ENCODE data around the gene CRYBG1.

Gene CRYBG1

DNA sequence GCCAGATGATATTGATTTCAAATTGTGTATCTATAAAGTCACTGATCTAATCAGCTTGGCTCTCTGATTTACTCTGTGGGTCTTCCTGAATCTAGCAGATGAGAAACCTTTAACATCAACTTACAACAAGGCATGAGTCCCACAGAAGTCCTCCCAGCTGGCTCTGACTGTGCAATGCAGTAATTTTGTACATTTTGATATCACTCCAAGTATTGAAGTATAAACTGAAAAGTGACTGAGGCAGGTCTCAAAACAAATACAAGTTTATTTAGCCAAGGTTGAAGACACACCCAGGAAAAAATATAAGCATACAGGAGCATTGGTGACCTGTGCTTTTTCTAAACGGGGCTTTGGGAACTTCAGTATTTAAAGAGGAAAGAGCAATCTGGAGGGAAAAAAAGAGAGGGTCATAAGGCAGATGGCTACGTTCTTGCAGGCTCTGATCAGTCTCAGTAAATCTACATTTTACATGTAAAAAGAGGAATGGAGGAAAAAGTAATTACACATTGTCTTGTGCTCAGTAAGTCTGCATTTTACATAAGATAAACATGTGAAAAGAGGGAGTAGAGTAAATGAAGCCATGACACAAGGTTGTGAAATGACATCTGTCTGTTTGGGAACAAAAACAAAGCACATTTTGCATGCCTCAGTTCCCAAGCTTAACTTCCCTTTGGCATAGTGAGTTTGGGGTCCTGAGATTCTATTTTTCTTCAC is 59.5 kb downstream of the CRYBG1 start:
- no peak for DNase-seq (ENCODE audit: low read depth)

DNA sequence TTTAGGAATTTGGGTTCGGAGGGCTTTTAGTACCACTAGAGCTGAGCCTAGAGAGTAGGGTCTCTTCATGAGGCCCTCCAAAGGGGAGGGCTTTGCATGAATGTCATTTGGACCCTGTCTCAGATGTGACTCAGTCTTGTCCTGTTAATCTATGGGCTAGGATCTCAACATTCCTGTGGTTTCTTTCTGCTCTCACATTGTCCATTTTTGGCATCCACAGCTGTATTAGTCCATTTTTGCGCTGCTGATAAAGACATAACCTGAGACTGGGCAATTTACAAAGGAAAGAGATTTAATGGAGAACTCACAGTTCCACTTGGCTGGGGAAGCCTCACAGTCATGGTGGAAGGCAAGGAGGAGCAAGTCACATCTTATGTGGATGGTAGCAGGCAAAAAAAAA is 61.0 kb downstream of the CRYBG1 start:
- DNase-seq (ENCODE audit: low read depth): no peak

DNA sequence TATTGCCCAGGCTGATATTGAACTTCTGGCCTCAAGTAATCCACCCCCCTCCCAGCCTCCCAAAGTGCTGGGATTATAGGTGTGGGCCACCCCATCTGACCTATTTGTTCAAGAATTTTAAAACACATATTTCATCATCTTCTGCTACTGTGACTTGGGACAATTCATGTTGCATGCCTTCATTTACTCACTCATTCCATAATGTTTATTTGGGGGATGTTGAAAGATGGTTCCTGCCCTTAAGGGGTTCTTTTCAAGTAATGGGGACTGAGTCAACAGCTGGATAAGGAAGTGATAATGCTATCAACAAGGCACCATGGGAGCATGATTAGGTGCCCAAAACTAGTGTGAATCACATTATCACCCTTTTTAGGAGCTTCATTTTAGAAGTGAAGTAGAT is 62.0 kb downstream of the CRYBG1 start:
- no peak for DNase-seq (ENCODE audit: low read depth)

DNA sequence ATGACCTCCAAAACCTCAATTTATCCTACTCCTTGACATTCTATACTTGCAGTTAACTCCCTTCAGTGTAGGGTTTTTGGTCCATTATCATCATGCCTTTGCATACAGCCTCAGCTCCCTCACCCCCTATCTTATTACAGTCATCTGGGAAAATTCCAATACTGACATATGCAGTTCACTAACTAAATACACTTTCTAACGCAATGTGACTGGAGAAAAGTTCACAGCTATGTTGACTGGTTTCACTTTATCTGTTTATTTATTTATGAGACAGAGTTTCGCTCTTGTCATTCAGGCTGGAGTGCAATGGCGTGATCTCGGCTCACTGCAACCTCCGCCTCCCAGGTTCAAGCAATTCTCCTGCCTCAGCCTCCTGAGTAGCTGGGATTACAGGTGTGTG is 64.9 kb downstream of the CRYBG1 start:
- DNase-seq (ENCODE audit: low read depth): no peak

DNA sequence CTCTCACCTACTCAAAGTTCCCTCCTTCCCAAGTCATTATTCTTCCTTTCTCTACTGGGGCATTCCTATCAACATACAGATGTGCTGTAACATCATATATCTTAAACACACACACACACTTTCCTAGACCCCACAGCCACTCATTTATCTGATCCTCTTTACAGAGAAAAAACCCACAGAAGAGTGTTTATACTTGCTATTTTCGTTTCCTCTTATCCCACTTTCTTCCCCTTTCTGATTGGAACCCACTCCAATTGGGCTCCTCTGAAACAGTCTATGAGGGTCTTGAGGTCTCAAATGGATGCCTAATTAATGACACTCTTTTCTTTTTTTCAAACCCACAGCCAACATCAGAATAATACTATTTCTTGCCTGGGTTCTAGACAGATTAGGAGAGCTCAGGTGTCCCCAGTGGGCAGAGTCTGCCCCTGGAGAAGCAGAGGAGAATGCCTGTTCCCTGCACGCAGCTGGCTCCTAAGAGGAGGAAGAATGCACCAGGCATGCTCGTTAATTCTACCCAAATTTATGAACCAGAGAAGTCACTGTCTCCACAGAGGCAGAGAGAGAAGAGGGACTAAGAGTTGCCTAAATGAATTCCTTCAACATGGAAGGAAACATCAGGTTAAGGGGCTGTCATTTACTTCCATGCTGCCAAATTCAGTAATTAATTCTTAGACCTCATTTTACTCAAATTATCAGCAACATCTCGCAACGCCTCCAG is 65.9 kb downstream of the CRYBG1 start:
- DNase-seq (ENCODE audit: low read depth): no peak

DNA sequence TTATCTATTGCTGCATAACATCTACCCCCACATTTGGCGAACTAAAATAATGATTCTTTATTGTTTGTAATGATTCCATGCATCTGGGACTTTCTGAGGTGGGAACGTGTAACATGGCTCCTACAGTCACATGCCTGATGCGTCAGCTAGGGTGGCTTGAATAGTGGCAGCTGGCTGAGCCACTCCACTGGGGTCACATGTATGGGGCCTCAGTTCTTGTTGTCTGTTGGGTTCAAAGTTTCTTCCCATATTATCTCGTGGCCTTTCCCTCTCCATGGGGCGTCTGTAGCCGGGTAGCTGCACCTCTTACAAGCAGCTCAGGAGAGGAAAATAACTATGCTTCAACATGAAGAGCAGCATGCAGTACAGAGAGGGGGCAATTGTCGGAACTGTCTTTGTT is 69.9 kb downstream of the CRYBG1 start:
- no peak for DNase-seq (ENCODE audit: low read depth)

DNA sequence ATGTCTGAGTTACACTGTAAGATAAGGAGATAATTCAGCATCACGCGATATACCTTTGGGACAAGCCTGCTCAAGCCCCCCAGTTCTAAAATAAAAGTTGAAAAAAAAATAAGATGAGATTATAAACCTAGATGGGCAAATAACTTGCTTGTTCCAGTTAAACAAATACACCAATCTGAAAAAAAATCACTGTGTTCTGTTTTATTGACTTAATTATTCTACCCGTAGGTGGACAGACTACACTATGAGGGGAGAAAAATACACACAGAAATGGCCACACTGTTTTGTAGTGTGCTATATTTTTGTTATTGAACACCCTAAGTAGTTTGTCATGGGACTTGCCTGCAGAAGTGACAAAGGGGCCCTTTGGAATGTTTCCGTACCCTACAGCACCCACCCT is 70.9 kb downstream of the CRYBG1 start:
- DNase-seq (ENCODE audit: low read depth): no peak

DNA sequence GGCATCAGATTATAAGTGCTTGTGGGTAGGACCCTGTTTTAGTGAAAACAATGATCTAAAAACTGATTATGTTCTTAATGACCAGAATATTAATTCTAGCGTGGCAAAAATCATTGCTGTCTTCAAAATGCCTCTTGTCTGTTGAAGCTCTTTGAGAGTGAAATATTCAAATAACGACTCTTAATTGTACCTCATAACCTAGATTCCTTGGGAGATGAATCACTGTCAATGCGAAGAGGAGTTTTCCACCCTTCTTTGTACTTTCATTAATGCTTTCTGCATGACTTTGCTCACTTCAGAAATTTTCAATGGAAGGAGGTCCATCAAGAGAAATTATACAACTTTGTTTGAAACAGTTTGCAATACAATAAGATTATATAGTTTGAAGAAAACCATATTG is 71.5 kb downstream of the CRYBG1 start:
- no peak for DNase-seq (ENCODE audit: low read depth)

DNA sequence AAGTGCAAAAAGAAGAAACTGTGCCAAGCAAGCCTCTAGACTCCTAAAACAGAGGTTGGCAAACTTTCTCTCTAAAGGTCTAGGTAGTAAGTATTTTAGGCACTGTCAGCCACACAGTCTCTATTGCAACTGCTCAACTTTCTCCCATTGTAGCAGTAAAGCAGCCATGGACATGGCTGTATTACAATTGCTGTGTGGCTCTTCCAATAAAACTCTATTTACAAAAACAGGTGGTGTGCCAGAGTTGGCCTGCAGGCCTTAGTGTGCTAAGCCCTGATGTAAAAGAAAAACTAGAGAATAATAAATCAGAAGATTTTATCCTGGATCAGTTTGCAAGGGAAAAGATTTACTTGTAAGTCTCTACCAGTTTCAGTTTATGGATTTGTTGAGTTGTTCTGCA is 74.0 kb downstream of the CRYBG1 start:
- no peak for DNase-seq (ENCODE audit: low read depth)

DNA sequence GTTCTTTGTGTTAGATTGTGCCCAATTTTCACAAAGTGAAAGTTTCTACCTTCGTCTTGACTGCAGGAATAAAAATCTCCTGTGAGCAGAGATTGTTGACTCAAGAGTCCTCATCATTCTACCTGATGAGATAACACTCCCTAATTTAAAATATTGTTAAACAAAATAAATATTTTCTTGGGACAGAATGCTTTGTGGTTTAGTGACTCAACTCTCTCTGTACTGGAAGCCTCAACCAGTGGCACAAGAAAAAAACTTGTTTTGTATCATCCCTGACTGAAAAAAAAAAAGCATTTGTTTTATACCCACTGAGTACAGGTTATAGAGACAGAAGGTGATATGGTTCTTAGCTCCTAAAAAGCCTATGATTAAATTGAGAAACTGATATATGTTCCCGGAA is 78.9 kb downstream of the CRYBG1 start:
- no peak for DNase-seq (ENCODE audit: low read depth)

DNA sequence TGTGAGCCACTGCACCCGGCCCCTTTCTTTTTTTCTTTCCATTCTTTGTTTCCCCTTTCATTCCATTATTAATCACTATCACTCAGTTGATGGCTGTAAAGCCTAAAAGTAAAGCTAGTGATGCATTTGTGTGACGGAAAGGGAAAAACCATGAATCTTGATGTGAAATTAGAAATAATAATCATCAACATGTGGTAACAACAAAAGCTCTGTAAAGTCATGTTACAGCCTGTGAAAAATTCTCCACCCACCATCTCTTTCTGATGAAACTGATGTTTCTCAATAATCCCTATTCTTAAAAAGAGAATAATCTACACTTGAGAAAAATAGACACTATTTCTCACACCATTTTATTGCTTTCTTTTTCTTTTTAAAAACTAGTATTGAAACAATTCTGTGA is 80.0 kb downstream of the CRYBG1 start:
- DNase-seq (ENCODE audit: low read depth): no peak

DNA sequence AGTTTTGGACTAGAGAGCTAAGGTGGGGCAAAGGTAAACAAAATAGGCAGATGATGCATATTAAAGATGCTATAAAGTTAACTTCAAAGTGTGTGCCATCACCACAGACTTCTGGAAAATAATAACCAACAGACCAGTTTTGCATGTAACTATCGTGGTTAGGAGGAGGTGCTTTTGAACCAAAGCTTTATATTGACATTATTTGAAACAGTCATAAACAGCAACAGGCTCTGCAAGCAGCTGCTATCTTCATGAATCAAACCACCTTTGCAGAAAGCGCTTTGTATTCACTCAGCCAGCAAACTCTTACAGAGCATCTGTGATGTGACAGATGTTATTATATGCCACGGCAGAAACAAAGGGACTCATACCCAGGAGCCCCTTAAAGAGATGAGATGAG is 81.9 kb downstream of the CRYBG1 start:
- DNase-seq (ENCODE audit: low read depth): no peak

DNA sequence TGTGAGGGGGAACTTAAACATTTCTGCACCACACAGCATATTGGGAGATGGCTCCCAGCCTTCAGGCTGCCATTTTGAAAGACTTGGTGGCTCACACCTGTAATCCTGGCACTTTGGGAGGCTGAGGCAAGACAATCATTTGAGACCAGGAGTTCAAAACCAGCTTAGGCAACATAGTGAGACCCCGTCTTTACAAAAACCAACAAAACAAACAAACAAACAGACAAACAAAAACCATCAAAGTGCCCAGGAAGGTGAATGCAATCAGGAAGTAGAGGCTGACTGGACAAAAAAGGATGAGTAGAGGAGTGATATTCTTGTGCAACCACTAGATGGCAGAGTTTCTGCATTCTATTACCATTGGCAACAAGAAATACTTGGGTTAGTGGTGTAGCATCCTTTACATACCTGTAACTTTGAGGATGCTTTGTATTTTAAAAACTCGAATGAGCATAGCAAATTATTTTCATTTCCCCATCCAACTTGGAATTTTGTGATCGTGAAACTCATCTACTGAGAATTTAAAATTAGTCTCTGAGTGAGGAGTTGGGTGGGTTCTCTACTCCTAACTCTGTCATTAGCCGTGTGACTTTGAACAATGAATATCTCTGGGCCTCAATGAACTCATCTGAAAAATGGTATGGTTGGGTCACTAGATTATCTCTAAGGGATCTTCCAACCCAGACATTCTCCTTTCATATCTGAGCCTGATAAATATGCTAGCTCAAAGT is 84.4 kb downstream of the CRYBG1 start:
- no peak for DNase-seq (ENCODE audit: low read depth)

DNA sequence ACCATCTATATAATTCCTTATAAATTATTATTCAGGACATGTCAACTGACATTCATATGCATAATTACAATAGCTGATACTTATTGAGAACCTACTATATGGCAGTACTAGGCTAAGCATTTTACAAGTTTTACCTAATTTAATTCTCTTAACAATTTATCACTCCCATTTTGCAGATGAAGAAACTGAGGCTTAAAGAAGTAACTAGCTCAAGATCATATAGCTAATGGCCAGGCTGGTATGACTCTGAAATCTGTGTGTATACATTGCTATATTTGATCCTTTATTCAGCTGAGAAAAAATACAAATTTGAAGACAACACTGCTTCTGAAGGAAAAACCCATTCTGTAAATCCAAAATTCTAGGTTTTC is 85.0 kb downstream of the CRYBG1 start:
- no peak for DNase-seq (ENCODE audit: low read depth)

DNA sequence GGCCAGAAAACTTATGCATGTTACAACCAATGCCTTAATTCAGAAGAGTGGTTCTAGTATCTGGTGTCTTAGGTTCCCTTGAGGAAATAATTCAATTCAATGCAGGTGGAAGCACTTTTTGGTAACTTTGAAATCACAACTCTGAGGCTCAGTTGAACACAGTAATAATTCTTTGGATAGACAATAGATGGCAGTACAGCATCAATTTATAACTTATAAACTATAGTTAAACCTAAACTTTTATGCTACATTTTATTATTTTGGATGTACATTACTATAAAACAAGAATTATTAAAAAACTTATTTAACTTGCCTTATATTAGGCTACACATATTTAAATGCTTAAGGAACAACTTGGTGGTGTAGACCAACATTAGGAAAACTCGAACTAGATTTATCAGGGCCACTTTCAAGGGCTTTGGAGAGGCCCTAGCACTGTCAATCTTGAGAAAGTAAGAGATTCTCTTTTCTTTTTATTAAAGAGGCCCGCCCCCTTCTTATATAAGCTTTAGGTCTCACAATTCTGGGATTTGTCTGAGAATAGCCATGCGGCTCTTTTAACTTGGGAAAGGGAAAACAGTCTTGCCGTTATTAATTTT is 85.9 kb downstream of the CRYBG1 start:
- no peak for DNase-seq (ENCODE audit: low read depth)

DNA sequence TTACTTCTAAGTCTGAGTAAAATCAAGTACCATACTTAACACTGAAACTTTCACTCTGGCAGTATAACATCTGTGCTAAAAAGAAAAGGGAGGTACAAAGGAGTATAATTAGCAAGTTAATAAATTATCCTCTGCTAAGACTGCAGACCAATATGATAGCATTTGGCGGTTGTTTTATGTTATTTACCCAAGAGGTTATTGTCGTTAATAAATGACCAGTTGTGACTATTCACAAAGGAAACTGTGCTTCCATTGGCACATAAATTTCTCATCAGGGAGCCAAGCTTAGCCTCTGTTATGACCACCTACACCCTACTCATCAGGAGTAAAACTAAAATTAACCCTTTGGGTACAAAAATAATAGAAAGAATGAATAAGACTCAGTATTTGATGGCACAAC is 86.5 kb downstream of the CRYBG1 start:
- DNase-seq (ENCODE audit: low read depth): no peak

DNA sequence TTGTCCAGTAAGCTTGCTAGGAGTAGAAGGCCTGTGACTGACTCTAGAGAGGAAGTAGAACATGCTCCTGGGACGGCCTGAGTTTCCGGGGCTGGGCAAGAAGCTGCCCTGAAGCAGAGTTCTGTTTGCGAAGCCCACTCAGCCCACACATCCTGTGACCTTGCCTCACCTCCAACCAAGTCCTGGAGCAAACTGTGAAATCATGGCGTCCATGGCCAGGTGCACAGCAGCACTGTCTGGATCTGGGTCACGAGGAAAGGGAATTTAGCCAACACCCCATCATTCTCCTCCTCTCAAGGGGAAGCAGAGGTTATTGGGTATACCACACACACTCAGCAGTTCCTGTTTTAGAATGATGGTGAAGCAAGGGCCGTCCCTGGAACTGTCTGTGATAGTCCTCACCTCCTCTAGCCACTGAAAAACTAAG is 87.5 kb downstream of the CRYBG1 start:
- no peak for DNase-seq (ENCODE audit: low read depth)

DNA sequence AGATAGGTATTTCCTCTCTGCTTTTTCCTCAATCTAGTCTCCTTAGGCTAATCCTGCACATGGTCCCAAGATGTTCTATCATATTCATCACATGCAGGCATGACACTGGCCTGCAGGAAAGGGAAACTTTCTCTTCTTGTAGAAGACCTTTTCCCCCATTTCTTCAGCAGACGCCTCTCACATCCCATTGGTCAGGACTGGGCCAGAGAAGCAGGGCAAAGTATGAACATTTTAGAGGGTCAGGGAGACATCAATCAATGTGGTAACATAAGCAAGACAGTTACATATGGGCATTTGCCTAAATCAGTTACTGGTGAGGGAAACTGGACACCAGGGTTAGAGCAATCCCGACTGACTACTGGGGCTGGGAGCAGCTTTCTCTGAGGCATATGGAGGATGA is 90.1 kb downstream of the CRYBG1 start:
- DNase-seq (ENCODE audit: low read depth): no peak

DNA sequence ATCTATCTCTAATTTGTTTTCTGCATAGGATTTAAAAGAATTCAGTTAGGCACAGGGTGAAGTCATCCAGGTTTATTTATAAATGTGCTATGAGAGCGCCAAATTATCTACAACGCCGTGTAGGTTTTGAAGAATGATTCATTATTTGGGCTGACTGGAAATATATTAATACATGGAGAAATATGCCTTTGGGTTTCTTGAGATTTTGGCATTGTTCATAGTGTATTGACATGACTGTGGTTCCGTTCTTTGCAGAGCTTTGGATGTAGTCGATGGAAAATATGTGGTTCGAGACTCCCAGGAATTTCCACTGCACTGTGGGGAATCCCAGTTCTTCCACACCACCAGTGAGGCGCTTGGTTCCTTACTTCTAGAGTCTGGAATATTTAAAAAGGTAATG is 90.9 kb downstream of the CRYBG1 start:
- no peak for DNase-seq (ENCODE audit: low read depth)

DNA sequence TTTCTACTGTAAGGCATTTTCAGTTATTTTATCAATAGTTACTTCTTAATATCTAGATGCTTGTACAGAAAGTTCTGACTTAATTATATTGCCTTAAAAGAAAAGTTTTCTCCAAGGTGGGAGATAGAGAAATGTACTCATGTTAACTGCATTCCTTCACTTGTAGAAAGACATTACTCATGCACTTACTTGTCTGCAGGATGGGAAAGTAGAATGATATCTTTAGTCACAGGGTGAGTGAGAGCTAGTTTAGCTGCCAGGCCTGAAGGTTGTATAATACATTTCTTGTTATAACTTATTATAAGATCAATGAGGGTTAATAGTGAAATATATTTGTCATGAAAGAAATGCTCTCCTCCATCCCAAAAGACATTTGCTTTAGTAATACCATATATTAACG is 92.1 kb downstream of the CRYBG1 start:
- no peak for DNase-seq (ENCODE audit: low read depth)

DNA sequence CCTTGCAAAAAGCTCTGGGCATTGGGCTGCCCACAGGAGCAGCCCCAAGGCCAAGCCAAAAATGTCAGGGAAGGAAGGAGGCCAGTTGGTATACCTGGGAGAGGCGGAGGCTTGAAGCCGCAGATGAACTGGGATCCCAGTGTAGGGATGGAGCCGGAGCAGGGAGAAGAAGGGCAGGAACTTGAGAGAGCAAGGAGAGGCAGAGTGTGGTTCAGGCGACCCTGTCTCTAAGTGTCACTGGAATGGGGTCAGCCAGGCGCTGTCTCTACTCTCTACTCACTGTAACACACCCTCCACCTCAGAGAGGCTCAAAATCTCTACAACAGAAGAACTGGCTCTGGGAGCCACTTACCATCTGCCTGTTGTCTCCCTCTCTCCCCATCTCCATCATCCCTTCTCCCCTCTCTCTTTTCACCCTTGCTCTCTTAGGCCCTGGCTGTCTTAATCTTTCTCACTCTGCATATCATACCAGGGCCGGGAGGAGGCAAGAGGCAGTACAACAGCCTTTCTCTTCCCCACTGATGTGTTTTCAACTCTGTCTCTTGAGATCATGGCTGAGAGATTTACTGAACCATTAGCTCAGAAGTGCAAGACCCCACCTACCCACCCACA is 93.3 kb downstream of the CRYBG1 start:
- no peak for DNase-seq (ENCODE audit: low read depth)

DNA sequence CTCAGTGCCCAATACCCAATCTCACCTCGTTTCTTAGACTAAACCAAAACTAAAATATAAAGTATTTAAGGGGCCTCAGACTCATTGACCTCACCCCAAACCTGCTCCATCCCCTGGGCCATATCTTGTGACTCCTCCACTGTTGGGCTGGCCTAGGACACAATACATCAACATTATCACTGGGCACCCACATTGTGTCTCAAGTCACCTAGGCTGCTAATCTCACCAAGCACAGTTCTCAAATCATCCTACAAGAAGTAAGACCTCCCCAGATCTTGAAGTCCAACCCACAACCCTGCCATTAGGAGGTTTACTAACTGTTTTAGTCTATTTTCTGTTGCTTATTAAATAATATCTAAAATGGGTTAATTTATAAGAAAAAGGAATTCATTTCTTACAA is 96.2 kb downstream of the CRYBG1 start:
- DNase-seq (ENCODE audit: low read depth): no peak

Data from stimulated activated CD8-positive, alpha-beta memory T cell treated with anti-CD3 and anti-CD28 coated beads, Interleukin-15, amount 100 ng/mL, for 24 hours (primary cell).